Neural progenitor cell (in vitro differentiated cells): ENCODE data around the gene PRRT2.

ENCODE experiments used
- EZH2 ChIP-seq: fragments of 200-600 bp; sonication (generic); IDR thresholded peaks from 2 replicates; pipeline ENCODE4 v1.6.1; 2017; ENCODE audit warnings: antibody characterized with exemption, mild to moderate bottlenecking, moderate library complexity
- EZH2phosphoT487 ChIP-seq: fragments of 200-600 bp; sonication (generic); IDR thresholded peaks from 2 replicates; pipeline ENCODE4 v1.6.1; 2017; ENCODE audit warnings: antibody characterized with exemption
- TF ChIP-seq, protein P1 (sequence below): fragments of 200-600 bp; sonication (generic); IDR thresholded peaks from 2 replicates; pipeline ENCODE4 v1.5.1; 2017; ENCODE audit warnings: antibody characterized with exemption, mild to moderate bottlenecking

DNA sequence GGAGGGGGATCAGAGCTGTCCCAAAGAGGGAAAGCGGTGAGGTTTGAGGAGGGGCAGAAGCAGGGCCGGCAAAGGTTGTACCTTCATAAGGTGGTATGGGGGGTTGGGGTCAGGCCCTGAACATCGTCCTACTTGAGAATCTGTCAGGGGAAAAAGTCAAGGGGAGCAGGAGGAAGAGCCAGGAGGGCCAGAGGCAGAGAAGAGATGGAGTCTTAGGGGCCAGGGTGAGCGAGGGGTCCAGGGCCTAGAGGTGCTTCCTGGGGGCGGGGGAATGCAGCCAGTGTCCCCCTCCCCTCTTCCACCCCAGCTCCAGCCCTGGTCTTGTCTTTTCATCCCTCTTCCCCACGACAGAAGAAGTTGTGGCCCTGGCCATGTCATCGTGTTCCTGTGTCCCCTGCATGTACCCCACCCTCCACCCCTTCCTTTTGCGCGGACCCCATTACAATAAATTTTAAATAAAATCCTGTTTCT is 1.3 kb upstream of the PRRT2 start:
- TF ChIP-seq, protein P1, sequence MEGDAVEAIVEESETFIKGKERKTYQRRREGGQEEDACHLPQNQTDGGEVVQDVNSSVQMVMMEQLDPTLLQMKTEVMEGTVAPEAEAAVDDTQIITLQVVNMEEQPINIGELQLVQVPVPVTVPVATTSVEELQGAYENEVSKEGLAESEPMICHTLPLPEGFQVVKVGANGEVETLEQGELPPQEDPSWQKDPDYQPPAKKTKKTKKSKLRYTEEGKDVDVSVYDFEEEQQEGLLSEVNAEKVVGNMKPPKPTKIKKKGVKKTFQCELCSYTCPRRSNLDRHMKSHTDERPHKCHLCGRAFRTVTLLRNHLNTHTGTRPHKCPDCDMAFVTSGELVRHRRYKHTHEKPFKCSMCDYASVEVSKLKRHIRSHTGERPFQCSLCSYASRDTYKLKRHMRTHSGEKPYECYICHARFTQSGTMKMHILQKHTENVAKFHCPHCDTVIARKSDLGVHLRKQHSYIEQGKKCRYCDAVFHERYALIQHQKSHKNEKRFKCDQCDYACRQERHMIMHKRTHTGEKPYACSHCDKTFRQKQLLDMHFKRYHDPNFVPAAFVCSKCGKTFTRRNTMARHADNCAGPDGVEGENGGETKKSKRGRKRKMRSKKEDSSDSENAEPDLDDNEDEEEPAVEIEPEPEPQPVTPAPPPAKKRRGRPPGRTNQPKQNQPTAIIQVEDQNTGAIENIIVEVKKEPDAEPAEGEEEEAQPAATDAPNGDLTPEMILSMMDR: no peak
- TF ChIP-seq EZH2phosphoT487: no peak
- no peak for TF ChIP-seq EZH2
